Measurements from ENCODE around the gene MRAP.
"Not testable (repeated sequence)": the region's sequence is repeated elsewhere in the genome, so short reads cannot be mapped to it uniquely, and the experiment has no call there.

MRAP gene

DNA sequence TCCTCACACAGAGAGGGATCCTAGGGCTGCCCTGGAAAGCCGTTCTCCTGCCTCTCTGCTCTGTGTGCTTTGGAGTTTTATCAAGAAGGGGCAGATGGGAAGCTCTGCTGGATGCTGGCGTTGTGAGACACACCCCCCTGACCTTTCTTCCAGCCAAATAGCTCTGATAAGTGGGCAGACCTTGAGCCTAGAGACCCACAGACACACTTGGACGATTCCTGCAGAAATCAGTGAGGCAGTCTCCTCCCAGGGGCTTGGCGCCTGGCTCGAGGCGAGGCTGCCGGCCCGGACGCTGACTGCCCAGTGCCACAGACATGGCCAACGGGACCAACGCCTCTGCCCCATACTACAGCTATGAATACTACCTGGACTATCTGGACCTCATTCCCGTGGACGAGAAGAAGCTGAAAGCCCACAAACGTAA, at the start of gene MRAP:
Gene MRAP (plus strand): TSS at position 198 of the 424 bp plus-strand sequence. CDS start 117 bp downstream, at position 315.
- no peak for DNase-seq

DNA sequence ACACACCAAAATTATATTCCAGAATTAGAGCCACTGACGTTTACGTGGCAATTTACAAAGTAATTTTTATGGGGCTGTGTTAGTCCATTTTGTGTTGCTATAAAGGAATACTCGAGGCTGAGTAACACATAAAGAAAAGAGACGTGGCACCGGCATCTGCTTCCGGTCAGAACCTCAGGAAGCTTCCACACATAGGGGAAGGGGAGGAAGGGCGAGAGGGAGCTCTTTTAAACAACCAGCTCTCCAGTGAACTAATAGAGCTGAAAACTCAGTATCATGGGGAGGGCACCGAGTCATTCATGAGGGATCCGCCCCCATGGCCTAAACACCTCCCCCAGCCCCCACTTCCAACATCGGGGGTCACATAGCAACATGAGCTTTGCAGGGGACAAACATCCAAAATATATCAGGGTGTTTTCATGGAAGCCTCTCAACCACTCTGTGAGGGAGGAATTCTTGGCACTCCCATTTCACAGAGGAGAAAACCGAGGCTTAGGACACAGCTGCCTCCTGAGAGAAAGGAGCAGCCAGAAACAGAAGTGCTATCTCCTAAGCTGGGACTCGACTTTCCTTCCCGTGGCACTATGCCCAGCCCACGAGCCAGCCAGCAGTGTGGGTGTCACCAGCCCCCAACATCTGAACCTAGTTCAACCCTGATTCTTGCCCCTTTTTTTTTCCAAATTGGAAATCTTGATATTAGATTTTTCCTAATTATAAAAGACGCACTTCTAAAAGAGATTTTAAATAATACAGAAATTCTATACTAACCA, 49.0 kb upstream of the MRAP start:
- DNase-seq, result no peak

DNA sequence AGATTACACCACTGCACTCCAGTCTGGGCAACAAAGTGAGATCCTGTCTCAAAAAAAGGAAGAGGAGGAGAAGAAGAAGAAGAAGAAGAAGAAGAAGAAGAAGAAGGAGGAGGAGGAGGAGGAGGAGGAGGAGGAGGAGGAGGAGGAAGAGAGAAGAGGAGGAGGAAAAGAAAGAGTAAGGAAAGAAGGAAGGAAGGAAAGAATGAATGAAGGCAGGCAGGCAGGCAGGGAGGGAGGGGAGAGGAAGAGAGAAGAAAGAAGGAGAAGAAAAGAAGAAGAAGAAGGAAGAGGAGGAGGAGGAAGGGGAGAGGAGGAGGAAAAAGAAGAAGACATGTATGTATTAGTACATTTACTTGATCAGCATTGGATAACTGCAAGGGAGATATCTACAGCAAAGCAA, 46.5 kb upstream of the MRAP start:
- no peak for DNase-seq

DNA sequence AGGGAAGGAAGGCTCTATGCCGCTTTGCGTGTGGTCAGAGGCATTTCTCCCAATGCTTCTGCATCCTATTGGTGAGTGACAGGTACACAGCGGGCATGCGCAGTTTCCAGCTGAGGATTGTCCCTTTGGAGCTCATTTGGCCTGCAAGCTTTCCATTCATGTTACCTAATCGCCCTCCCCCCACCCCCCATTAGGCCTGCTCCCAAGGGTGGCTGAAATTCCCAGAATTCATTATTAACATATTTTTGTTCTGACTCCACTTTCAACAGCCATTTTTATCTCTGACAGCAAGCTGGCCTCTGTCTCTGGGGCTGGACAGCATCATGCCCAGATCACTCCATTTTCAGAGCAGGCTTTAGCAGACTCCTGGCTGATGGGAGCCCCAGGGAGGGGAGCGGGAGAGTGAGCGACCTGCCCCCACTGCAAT, 45.4 kb upstream of the MRAP start:
- DNase-seq, result no peak

DNA sequence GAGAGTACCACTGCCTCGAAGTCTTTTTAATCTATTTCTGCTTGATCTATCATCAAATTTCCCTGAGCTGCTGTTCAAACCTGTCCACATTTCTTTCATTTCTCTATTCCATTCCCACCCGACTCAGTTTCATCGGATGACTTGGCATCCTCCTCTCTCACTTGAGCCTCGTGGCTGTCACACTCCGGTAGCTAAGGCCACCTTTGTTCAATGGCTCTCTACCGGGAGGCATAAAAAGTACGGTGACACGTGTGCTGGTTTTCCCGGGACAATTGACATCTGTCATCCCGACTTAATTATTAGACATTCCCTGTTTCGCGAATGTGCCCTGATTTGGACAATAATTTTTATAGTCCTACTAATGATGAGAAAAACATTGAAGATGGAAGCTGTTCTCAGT, 42.4 kb upstream of the MRAP start:
- no peak for DNase-seq

DNA sequence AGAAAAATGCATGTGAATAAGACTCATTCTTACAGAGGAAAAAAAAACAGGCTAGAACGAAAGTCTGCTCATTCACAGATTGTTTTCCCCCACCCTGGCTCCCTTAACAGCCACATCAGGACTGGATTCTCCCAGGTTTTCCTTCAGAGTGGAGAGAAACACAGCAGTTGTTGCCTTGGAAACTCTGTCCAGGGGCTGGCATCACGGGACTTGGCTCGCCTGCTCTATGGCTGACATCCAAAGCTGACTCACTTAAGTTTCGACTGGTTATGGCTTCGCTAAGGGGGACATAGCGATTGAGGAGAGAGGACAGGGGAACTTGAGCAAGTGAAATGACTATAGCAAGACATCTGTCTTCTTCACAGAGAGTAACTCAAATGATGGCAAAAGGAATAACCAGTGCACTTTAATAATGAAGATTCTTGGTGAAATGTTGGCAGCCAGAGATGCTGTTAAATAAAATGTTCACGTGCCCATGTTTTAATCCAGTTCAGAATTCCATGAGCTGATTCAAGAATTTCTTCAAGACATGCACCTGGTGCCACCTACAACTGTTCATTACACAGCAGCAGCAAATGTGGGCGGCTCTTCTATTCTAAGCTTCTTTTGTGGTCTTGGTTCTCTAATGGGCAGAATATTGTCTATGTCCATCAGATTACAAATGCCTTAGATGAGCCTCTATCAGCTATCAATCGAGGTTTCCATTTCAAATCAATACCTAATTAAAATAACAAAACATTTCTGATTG, 41.6 kb upstream of the MRAP start:
- DNase-seq, result no peak

DNA sequence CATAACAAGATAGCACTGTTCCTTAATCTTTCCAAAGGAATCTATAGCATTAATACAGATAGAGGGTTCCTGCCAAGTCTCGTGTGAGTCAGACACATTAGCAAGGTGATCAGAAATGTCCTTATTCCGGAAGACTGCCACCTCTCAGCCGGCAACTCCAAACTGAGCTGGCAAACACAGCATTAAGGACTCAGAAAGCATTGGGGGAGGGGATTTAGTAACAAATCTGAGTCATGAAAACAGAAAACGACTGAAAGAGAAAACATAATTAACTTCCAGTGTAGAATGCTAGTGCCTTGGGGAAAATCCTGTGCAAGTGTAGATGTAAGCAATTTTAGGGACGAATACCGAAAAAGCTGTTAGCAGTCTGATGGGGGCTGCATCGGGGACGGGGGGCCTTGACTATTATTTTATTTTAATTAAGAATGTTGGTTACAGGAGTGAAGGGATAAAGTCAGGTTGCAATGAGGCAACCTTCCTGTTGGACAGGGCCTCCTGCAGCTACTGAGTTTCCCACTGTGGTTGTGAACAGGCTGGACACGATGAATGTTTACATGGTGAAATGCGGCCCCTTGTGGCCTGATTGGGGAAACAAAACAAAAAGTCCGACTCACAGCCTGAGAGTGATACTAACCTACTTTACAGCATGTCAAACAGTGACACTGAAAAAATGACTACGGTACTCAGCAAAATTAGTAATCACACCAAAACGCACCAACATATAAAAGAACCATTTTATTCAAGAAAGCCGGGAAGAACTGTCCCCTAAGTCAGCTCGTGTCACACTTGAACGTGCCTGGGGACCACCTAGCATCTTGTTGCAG, 40.5 kb upstream of the MRAP start:
- DNase-seq, result no peak

DNA sequence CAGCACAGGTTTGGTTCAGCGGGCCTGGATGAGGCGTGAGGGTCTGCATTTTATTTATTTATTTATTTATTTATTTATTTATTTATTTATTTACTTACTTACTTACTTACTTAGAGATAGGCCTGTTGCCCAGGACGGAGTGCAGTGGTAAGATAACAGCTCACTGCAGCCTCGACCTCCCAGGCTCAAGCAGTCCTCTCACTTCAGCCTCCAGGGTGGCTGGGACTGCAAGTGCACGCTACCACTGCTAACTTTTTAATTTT, 39.9 kb upstream of the MRAP start:
- not testable (repeated sequence) for DNase-seq

DNA sequence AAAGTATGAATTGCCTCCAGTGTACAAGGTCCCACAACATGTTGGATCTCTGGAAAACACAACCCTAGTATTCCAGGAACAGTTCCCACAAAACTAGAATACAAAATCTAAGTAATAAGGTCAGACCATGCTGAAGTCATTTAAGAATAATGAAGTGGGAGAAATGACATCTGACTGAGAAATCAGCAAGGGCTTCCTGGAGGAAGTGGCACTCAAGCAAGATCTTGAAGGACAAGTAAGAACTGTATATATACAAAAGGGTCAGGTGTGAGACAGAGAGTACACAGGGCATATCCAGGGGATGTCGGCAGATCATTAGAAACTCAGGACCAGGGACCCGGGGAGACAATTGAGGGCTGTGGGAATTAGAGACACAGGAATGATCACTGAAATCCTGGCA, 38.5 kb upstream of the MRAP start:
- DNase-seq, result no peak

DNA sequence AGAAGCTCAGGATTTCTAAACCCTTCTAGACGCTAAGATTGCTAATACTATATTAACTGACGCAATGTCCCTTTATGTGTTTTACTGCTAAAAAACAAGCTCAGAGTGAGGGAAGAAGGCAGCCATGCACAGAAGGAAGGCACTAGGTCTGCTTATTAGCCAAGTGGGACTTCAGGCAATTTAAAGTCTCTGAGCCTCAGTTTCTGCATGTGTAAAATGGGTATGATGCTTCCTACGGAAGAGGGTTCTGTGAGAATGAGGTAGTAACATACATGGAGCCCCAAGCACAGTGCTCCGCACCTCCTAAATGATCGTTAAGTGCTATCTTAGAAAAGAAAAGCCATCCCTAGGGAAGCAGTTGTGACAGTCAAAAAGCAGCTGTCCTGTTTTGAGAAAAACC, 36.7 kb upstream of the MRAP start:
- DNase-seq, result no peak

DNA sequence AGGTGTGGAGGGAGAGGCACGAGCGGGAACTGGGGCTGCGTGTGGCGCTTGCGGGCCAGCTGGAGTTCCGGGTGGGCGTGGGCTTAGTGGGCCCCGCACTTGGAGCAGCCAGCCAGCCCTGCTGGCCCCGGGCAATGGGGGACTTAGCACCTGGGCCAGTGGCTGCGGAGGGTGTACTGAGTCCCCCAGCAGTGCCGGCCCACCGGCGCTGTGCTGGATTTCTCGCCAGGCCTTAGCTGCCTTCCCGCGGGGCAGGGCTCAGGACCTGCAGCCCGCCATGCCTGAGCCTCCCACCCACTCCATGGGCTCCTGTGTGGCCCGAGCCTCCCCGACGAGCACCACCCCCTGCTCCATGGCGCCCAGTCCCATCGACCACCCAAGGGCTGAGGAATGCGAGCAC, 33.3 kb upstream of the MRAP start:
- DNase-seq, result not testable (repeated sequence)

DNA sequence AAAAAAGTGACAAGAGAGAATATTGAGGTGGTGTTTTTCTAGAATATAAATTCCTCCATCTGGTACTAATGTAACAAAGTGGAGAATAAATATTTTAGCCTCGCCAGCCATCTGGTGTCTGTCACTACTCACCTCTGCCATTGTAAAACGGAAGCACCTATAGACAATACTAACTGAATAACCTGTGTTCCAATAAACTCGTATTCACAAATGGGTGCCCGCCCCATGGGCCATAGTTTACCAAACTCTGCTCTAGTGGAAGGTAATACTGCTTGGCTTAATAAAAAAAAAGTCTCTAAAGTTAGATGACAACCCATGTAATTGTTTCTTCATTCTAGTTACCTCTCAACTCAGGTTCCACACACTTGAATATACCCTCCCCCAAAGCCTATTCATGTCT, 27.9 kb upstream of the MRAP start:
- no peak for DNase-seq

DNA sequence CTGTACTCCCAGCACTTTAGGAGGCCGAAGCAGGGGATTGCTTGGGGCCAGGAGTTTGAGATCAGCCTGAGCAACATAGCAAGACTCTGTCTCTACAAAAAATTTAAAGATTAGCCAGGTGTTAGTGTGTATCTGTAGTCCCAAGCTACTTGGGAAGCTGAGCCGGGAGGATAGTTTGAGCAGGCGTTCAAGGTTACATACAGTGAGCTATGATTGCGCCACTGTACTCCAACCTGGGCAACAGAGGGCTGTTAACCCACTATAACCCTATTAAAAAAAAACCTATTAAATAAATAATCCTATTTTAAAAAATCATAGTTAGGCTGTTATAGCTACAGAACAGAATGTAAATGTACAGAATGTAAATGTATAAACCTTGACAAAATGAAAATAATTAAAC, 22.0 kb upstream of the MRAP start:
- no peak for DNase-seq

DNA sequence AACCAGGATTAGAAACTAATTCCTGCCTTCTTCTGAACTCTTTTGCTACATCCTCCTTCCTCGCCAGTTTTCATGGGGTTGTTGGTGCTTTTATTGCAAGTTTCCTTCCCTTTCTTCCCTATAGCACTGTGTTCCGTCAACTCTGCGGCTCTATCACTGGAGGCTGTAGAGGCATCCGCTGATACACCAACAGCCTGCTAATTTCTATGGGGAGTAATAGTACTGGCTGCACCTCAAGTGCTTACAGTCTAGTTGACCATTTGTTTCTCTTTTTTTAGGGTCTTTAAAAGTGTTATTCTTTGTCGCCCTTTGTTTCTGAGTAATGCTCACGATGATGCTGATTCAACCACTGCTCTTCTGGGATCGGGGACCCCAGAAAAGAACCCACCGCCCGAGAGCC, 20.6 kb upstream of the MRAP start:
- DNase-seq, result no peak

DNA sequence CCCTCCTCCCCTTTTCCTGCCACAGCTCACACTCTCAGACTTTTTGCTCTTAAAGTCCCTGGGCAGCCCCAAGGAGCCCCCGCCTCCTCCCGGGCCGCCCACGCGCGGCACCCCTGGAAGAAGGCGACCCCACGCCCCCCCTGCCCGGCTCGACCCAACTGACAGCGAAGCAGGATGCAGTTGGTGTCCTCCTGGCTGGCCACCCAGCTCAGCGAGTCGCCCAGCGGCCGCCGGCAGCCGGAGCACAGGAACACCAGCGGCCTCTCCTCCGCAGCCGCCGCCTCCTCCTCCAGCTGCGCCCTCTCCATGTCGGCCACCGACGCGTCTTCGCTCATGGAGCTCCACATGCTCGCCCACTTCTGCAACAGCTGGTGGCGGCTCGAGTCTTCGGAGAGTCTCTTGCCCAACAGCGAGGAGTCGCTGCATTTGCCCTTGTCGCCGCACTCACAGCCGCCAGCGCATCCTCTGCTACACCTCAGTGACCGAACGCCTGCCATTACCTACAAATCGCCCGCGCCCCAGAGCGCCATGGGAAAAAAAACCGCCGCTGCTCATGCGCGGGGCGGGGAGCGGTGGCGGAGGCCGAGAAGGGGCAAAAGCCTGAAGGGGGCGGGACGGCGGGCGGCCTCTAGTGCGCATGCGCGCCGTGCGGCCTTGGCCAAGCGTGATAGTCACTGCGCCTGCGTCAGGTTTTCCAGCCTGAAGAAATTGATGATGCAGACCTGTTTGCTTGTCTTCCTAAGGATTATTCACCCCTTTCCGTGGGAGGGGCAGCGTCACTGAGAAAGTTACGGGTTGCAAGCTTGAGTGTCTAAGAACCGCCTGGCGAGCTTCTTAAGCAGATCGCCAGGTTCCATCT, 19.9 kb upstream of the MRAP start, which contains the start of gene MIS18A:
Gene MIS18A (minus strand): TSS at position 532 of the 859 bp plus-strand sequence. CDS start 35 bp downstream, at position 497.
- DNase-seq, result peak; percentile 98

DNA sequence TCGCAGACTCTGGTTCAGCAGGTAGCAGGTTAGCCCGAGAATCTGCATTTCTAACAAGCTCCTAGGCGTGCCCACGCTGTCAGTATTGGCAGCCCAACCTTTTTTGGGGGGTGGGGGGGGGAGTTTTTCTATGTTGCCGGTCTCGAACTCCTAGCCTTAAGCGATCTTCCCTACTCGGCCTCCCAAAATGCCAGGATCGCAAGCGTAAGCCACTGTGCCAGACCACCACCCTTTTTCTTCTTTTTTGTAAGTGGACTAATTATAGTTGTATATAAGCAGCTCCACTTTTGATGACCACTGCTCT, 19.3 kb upstream of the MRAP start:
- no peak for DNase-seq

DNA sequence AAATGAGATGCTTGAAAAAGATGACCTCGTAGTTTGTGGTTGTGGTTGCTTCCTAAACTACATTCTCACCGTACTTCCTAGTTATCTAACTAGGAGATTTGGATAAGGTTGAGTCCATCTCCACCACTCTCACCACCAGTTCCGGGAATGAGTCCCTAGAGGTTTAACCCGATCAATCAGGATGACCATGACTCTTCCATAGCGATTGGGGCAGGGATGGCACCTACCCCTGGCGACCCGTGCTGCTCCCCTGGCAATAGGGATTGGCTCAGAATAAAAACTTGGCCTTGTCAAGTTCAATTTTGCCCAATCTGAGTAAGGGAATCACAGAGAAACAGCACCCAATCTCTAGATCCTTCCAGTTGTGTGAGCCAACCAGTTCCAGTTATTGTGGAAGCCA, 17.1 kb upstream of the MRAP start:
- DNase-seq, result no peak

DNA sequence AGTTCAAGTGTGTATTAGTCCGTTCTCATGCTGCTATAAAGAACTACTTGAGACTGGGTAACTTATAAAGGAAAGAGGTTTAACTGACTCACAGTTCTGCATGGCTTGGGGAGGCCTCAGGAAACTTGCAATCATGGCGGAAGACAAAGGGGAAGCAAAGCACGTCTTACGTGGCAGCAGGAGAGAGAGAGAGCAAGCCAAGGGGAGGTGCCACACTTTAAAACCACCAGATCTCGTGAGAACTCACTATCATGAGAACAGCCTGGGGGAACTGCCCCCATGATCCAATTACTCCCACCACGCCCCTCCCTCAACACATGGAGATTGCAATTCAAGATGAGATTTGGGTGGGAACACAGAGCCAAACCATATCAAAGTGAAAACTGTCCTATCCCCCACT, 15.7 kb upstream of the MRAP start:
- no peak for DNase-seq

DNA sequence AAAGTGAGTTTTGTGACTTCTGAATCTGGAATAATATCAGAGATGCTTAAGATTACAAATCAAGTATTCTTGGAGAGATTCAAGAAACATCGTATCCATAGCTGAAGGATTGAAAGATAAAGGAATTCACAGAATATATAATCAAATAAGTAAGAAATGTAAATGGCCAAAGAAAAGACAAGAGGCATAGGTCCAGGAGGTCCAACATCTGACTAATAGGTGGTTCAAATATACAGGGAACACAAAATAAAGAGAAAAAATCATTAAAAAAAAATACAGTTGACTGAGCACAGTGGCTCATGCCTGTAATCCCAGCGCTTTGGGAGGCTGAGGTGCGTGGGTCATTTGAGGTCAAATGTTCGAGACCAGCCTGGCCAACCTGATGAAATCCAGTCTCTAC, 13.2 kb upstream of the MRAP start:
- no peak for DNase-seq

DNA sequence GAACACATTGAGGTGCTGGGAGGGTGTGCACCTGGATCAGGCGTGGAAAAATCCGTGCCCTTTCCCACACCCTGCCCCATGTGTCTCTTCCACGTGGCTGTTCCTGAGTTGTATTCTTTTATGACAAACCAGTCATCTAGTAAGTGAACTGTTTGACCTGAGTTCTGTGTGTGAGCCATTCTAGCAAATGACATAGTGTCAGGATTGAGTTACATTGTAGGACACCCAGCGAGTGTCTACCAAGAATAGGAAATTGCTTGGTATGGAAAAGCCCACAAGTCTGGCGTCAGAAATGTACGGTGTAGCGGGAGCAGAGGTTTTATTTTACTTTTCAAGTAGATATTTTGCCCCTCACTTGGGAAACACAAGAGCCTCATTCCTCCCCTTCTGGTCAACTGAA, 1.2 kb upstream of the MRAP start:
- no peak for DNase-seq

DNA sequence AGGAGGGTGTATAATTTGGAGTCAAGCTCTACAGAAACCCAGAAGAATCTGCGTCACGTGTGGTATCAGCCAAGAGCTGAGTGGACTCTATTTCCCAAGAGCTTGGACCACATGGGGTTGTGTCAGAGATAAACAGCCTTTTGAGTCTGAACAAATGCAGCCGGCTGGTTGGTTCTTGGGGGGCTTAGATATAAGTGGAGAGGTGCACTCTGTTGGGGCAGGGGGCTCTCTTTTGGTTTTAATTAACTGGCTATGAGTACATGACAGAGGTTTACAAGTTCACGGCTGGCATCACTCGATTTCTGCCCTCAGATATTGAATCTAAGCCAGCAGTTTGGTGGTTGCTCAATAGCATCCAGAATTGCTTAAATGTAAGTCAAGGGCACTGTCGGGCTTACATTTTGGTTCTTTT, 501 bp upstream of the MRAP start:
- DNase-seq, result no peak

DNA sequence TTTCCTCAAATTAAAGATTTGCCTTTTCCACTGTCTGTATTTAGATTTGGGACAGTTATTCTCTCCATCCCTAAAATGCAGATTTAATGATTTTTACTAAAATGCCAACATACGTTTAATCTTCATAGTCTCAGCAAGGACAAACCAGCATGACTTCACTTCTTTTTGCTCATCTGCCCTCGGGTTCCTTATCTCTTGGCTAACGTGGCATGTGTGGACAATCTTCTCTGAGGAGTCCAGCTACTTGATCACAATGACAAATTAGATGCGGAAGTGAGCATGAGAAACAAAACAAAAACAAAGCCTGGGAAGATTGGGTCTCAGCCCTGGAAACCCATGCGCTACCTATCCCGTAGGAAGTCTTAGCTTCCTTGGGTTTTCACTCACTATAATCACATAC, 1.0 kb downstream of the MRAP start:
- DNase-seq, result no peak

DNA sequence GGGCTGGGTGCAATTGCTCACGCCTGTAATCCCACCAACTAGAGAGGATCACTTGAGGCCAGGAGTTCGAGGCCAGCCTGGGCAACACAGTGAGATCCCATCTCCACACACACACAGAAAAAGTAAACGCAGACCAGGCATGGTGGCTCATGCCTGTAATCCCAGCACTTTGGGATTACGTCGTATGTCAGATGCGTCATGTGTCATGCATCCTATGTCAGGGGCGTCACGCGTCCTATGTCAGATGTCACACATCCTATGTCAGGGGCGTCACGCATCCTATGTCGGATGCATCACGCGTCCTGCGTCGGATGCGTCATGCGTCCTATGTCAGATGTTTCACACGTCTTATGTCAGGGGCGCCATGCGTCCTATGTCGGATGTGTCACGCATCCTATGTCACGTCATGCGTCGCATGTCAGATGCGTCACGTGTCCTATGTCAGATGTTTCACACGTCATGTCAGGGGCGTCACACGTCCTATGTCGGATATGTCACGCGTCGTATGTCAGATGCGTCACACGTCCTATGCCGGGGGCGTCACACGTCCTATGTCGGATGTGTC, 1.5 kb downstream of the MRAP start:
- no peak for DNase-seq
